ENCODE results near the gene CD79B.
"Not testable (repeated sequence)": the region's sequence is repeated elsewhere in the genome, so short reads cannot be mapped to it uniquely, and the experiment has no call there.

The CD79B gene

DNA sequence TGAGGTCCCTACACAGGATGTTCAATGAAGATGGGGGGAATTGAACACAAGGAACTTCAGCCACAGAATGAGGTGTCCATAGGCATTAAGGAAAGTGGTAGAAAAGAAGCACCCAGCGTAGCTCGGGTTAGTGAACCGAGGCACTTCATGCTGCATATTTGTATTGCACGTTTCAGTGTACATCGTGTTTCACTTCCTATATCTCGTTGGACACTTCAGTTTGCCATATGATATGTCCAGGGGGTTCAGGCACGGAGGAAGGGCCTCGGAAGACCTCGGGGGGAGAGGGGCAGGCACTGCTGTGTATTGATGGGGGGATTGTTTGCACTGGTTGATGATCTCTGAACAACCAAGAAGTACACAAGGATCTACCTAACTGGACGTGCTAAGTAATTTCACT lies 16.4 kb downstream of the CD79B start:
- DNase-seq (ENCODE audit: extremely low read depth in 1 of 2, low read depth in 1 of 2): not testable (repeated sequence)

GRCh38 chr17:63914471-63914870 lies 17.7 kb downstream of the CD79B start:
- no peak for DNase-seq (ENCODE audit: extremely low read depth in 1 of 2, low read depth in 1 of 2)

GRCh38 chr17:63911657-63912100 lies 20.5 kb downstream of the CD79B start:
- DNase-seq (ENCODE audit: extremely low read depth in 1 of 2, low read depth in 1 of 2): peak; percentile 21 to 33

DNA sequence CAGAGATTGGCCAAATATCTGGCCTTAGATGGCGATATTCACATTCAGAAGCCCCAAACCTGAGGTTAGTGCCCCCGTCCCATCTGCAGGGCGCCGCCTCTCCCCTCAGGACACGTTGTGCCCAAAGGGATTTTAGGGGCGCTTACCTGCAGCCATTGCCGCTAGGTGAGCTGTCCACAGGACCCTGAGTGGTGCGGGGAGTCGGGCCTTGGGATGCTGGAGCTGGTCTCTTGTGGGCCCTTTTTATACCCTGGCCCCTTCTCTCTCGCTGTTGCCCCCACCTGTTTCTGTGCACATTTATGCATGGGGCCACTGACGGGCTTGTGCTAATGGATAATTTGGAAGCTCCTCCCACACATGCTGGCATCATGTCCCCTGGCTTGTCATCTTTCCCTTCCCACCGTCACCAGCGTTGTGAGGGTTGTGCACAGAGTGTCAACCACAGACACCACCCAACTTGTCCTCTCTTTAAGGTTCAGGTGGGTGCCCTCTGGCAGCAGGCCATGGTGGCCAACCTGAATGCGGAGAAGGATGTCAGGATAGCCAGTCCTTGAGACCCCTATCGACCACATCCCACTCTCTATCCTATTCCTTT lies 21.0 kb downstream of the CD79B start, which contains the start of gene CSHL1:
Gene CSHL1, minus strand, starts transcription at position 218 of the 595 bp plus-strand sequence. Its CDS starts 62 bp downstream, at position 156.
- no peak for DNase-seq (ENCODE audit: extremely low read depth in 1 of 2, low read depth in 1 of 2)

GRCh38 chr17:63910096-63910495 lies 22.0 kb downstream of the CD79B start:
- no peak for DNase-seq (ENCODE audit: extremely low read depth in 1 of 2, low read depth in 1 of 2)

- not testable (repeated sequence) for DNase-seq (ENCODE audit: extremely low read depth in 1 of 2, low read depth in 1 of 2)
Observed at GRCh38 chr17:63909586-63909985, 22.5 kb downstream of the CD79B start.

GRCh38 chr17:63907161-63907778 lies 24.9 kb downstream of the CD79B start:
- DNase-seq (ENCODE audit: extremely low read depth in 1 of 2, low read depth in 1 of 2): not testable (repeated sequence)

DNA sequence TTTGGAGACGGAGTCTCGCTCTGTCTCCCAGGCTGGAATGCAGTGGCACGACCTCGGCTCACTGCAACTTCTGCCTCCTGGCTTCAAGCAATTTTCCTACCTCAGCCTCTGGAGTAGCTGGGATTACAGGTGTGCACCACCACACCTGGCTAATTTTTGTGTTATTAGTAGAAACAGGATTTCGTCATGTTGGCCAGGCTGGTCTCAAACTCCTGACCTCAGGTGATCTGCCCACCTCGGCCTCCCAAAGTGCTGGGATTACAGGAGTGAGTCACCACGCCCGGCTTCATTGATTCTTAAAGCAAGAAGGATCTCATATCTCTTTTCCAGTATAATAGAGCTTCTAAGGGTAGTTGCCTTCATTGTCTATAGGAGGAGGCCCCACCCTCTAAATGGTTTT lies 27.3 kb downstream of the CD79B start:
- not testable (repeated sequence) for DNase-seq (ENCODE audit: extremely low read depth in 1 of 2, low read depth in 1 of 2)

DNA sequence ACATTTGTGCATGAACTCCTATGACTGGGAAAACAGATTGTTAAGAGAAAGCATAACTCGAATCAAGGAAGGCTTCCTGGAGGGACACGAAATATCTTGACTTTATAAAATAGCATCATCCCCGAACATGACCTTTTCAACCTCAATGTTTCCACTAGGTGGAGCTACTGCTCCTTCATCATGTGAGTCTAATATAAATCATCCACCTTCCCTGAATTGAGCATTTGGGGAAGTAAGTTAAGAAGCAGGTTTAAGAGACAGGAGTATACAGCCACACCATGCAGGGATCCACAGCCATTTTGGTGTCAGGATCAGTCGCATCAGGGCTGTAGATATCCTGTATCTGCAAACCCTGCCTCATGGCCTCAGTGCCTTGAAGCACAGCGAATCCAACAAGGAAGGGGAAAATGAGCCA lies 28.3 kb downstream of the CD79B start:
- not testable (repeated sequence) for DNase-seq (ENCODE audit: extremely low read depth in 1 of 2, low read depth in 1 of 2)

GRCh38 chr17:63901971-63902370 lies 30.2 kb downstream of the CD79B start:
- not testable (repeated sequence) for DNase-seq (ENCODE audit: extremely low read depth in 1 of 2, low read depth in 1 of 2)

DNA sequence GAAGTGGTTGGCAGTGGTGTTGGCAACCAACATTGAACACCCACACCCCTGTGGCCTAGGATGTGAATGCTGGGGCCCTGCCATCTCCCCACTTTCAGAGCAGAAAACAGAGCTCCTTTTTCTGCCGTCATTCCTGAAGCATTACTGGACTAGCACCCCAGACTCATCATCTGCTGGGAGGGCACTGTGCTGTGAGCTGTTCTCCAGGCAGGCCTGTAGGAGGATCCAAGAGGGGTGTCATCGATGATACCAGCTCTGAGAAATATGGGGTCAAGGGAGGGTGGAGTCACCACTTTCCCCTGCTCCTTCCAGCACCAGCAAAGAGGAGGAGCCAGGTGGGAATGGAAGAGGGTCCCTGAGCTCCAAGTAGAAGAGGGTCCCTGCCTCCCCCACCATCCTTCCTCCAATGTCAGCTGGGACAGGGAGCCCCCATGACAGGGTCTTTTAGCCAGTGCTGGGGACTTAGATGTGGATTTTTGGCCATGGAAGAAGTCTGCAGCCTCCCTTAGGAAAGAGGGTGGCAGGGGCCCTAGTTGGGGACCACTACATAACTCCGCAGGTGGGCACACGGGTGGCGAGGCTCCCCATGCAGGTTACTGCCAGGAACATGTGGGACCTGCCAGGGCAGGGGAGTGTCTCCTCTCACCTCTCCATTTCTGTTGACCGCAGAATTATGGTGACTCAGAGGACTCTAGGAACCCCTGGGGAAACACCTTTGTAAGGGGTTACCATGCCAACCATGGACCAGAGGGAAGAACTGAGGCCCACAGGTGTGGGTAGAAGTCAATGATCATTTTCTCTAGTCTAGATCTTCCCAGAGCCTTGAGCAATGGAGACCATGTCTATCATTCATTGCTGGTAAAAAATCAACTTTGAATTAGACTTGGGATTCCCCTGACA lies 33.0 kb downstream of the CD79B start:
- not testable (repeated sequence) for DNase-seq (ENCODE audit: extremely low read depth in 1 of 2, low read depth in 1 of 2)

GRCh38 chr17:63896524-63897354 lies 35.4 kb downstream of the CD79B start, which contains the start of gene CSH1:
CSH1 (minus strand) TSS chr17:63896574; CDS start chr17:63896511, 63 bp downstream.
- DNase-seq (ENCODE audit: extremely low read depth in 1 of 2, low read depth in 1 of 2): not testable (repeated sequence)

DNA sequence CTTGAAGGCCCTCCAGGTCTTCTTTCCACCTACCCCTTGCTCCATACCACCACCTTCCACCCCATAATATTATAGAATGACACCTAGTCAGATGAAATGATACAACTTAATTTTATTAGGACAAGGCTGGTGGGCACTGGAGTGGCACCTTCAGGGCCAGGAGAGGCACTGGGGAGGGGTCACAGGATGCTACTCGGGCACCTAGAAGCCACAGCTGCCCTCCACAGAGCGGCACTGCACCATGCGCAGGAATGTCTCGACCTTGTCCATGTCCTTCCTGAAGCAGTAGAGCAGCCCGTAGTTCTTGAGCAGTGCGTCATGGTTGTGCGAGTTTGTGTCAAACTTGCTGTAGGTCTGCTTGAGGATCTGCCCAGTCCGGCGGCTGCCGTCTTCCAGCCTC lies 37.3 kb downstream of the CD79B start:
- not testable (repeated sequence) for DNase-seq (ENCODE audit: extremely low read depth in 1 of 2, low read depth in 1 of 2)

GRCh38 chr17:63894021-63894420 lies 38.1 kb downstream of the CD79B start:
- DNase-seq (ENCODE audit: extremely low read depth in 1 of 2, low read depth in 1 of 2): not testable (repeated sequence)

GRCh38 chr17:63892316-63893037 lies 39.7 kb downstream of the CD79B start:
- DNase-seq (ENCODE audit: extremely low read depth in 1 of 2, low read depth in 1 of 2): not testable (repeated sequence)

- not testable (repeated sequence) for DNase-seq (ENCODE audit: extremely low read depth in 1 of 2, low read depth in 1 of 2)
Observed at GRCh38 chr17:63889026-63889848, 42.9 kb downstream of the CD79B start.

DNA sequence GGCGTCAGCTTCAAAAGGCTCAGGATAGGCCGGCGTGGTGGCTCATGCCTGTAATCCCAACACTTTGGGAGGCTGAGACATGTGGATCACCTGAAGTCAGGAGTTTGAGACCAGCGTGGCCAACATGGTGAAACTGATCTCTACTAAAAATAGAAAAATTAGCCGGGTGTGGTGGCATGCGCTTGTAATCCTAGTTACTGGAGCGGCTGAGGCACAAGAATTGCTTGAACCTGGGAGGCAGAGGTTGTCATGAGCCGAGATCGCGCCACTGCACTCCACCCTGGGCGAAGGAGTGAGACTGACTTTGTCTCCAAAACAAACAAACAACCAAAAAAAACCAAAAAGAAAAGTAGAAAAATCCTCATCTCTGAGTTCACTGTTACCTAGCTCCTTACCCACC lies 47.0 kb downstream of the CD79B start:
- DNase-seq (ENCODE audit: extremely low read depth in 1 of 2, low read depth in 1 of 2): not testable (repeated sequence)

- DNase-seq (ENCODE audit: extremely low read depth in 1 of 2, low read depth in 1 of 2): not testable (repeated sequence)
Observed at GRCh38 chr17:63882626-63883126, 49.5 kb downstream of the CD79B start.

Measured in activated CD8-positive, alpha-beta memory T cell treated with anti-CD3 and anti-CD28 coated beads for 1 hour (primary cell).